GM13977 (cell line): Measurements from ENCODE around the gene DAZL.

ENCODE experiments used
- DNase-seq: peaks from one replicate; pipeline ENCODE4 v3.0.0; 2012; ENCODE audit warnings: low spot score
- CTCF ChIP-seq: IDR thresholded peaks from 2 replicates; pipeline ENCODE4 v1.5.1; 2012; ENCODE audit warnings: mild to moderate bottlenecking, control low read depth; ENCODE audit not compliant: insufficient read depth; ENCODE audit errors: extremely low read depth, missing control alignments
- in situ Hi-C: fragments of 300-500 bp; cut with MboI; formaldehyde crosslinking; loops from one replicate; pipeline ENCODE4 v1.12.0; 2022; ENCODE audit warnings: low sequenced_read_pairs, low pct_unique_long_range_greater_than_20kb, mixed read lengths, inconsistent platforms; ENCODE audit not compliant: unreplicated experiment

The DAZL gene

DNA sequence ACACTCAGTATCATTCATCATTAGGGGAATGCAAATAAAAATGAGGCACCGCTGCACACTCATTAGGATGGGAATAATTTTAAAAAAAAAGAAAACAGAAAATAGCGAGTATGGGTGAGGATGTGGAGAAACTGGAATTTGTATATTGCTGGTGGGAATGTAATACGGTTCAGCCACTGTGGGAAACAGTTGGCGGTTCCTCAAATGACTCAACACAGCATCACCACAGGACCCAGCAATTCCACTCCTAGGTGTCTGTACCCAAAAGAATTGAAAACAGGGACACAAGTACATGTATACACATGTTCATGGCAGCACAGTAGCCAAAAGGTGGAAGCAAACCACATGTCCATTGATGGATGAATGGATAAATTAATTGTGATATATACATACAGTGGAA is 56.5 kb downstream of the DAZL start:
- in situ Hi-C loops: no loop called here
- no peak for DNase-seq
- TF ChIP-seq CTCF: no peak

DNA sequence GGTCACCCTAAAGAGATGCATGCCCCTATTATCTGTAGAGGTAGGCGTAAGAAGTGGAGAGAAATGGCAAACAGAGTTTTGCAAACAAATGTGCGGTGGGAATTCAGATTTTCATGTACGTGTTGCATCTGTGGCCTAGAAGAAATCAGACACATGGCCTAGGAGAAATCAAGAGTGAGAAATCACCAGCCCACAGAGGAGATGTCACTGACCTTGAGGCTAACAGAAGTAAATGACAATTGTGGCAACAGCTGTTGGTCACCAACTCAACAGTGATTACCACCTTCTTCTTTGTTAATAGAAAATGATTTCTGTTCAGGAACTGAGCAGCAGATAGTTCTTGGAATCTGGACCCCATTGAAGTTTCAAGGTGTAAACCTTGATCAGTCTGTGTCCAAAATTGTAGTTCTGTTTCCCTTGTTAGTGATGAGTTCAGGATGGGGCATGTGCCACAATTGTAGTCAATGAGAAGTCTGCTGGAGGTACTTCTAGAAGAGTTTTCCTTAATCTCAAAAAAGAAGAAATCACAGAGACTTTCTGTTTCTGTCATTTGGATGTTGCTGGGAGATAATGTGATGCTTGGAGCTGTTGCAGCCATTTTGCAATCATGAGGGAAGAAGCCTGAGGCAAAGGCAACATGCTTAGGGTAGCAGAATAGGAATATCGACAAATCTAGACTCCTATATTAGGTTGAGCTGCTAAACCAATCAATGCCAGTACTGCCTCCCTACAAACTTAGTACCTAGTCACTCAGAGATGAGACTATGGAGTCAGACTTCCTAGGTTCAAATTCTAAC is 57.5 kb downstream of the DAZL start:
- no peak for TF ChIP-seq CTCF
- in situ Hi-C loops: no loop called here
- no peak for DNase-seq

- no peak for DNase-seq
- in situ Hi-C loops: no loop called here
- no peak for TF ChIP-seq CTCF
Measured at GRCh38 chr3:16546186-16547010, 58.8 kb downstream of the DAZL start.

DNA sequence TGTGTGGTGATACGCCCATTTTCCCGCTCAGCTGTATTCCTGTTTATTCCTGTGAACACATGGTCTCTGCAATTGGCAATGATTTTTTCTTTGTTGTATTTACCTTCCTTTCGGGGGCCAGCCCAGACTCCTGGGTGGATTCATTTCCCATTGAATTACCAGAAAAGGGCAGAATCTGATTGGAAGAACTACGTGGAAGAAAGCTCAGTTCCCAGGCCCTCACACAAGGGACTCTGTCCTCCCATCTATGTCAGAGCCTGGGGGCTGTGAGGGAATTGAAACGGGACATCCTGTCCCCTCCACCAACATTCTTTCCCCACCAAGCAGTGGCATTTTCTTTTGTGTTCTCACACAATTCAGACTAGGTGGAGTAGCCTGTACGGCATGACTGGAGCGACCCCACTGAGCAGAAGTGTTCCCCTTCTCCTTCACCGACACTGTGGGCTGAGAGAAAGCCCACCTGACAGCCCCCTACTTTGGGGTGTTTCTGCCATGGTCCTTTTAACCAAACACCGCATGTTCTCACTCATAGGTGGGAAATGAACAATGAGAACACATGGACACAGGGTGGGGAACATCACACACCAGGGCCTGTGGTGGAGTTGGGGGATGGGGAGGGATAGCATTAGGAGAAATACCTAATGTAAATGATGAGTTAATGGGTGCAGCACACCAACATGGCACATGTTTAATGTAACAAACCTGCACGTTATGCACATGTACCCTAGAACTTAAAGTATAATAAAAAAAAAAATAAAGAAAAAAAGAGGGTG is 59.6 kb downstream of the DAZL start:
- TF ChIP-seq CTCF: no peak
- no peak for DNase-seq
- in situ Hi-C loops: no loop called here

DNA sequence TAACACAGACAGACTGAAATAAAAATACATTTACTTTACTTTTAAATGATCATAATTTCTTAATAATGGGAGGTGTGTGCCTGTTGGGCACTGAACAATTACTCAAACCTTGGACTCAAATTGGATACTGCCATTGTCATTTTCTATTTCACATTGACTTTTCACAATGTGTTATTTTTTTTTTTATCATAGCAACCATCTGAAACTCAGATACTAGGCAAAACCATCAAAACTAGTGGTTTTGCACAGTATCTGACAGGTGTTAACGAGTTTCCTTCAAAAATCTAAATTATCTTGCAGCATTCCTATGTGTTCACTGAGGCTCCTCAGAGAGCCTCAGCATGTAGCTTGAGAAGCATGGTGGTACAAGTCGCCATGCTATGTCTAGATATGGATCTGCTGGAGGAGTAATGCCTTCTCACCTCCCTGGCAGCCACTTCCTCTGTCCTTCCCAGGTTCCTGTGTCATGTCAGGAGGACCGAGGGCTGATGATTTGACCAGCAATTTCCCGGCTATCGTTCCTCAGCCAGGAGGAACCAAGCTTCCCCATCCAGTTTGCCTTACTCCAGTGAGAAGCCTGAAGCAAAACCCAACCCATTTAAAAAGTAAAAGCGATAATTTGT is 61.9 kb downstream of the DAZL start:
- in situ Hi-C loops: no loop called here
- no peak for TF ChIP-seq CTCF

DNA sequence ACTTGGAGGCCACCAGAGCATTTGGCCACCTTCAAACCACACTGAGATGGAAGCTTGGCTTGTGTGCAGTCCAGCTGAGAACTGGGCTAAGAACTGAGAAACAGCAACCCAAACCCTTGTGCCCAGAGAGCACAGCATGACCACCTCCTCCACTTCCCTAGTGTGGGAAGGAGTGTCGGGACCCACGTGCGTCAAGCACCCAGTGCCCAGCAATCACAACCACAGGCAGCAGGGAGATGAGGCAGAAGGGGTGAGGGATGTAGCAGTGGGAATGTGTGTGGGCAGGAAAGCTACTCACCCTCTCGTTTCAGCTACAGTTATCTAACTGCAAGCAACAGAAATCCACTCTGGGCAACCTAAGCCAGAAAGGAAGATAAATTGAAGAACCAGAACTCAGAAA is 66.7 kb downstream of the DAZL start:
- DNase-seq: no peak
- TF ChIP-seq CTCF: no peak
- in situ Hi-C loops: no loop called here

More for the DNA sequence above, 61.9 kb downstream of the DAZL start:
- no peak for DNase-seq
